Suppressor macrophage treated with lipopolysaccharide for 4 hours (primary cell): ENCODE measurements around the gene NRF1.
A peak's percentile ranks its signal among the peaks of the same experiment; 100 is the strongest.
"Not testable (repeated sequence)": the region's sequence is repeated elsewhere in the genome, so short reads cannot be mapped to it uniquely, and the experiment has no call there.

Source experiments
- DNase-seq: peaks from one replicate; pipeline ENCODE4 v3.0.0-alpha.2; 2020

Gene NRF1

GRCh38 chr7:129649128-129649690 lies 37.7 kb downstream of the NRF1 start:
- DNase-seq, result no peak

GRCh38 chr7:129650056-129650758 lies 38.7 kb downstream of the NRF1 start:
- DNase-seq, result no peak

- no peak for DNase-seq
Observed at GRCh38 chr7:129652914-129653313, 41.4 kb downstream of the NRF1 start.

- peak; percentile 31 for DNase-seq
Observed at GRCh38 chr7:129655811-129656210, 44.3 kb downstream of the NRF1 start.

- DNase-seq, result no peak
Observed at GRCh38 chr7:129657363-129657762, 45.8 kb downstream of the NRF1 start.

GRCh38 chr7:129659907-129660306 lies 48.4 kb downstream of the NRF1 start:
- not testable (repeated sequence) for DNase-seq

- DNase-seq, result no peak
Observed at GRCh38 chr7:129661645-129662182, 50.2 kb downstream of the NRF1 start.

- not testable (repeated sequence) for DNase-seq
Observed at GRCh38 chr7:129663240-129663639, 51.7 kb downstream of the NRF1 start.

- DNase-seq, result peak; percentile 59
Observed at GRCh38 chr7:129664029-129665012, 52.8 kb downstream of the NRF1 start.

GRCh38 chr7:129665013-129665401 lies 53.5 kb downstream of the NRF1 start:
- peak; percentile 69 for DNase-seq

- DNase-seq, result no peak
Observed at GRCh38 chr7:129667116-129667515, 55.6 kb downstream of the NRF1 start.

- no peak for DNase-seq
Observed at GRCh38 chr7:129667551-129667950, 56.0 kb downstream of the NRF1 start.

- no peak for DNase-seq
Observed at GRCh38 chr7:129669901-129670300, 58.4 kb downstream of the NRF1 start.

- DNase-seq, result no peak
Observed at GRCh38 chr7:129670656-129671055, 59.1 kb downstream of the NRF1 start.

GRCh38 chr7:129671266-129671665 lies 59.7 kb downstream of the NRF1 start:
- DNase-seq, result no peak

GRCh38 chr7:129674475-129674874 lies 63.0 kb downstream of the NRF1 start:
- not testable (repeated sequence) for DNase-seq

- no peak for DNase-seq
Observed at GRCh38 chr7:129675521-129675920, 64.0 kb downstream of the NRF1 start.

GRCh38 chr7:129676017-129676897 lies 64.7 kb downstream of the NRF1 start:
- DNase-seq, result no peak

GRCh38 chr7:129677796-129678195 lies 66.3 kb downstream of the NRF1 start:
- DNase-seq, result no peak

GRCh38 chr7:129678606-129679005 lies 67.1 kb downstream of the NRF1 start:
- DNase-seq, result no peak

GRCh38 chr7:129680400-129680799 lies 68.9 kb downstream of the NRF1 start:
- DNase-seq, result no peak

- no peak for DNase-seq
Observed at GRCh38 chr7:129684777-129685176, 73.3 kb downstream of the NRF1 start.
